Measurements from ENCODE around the gene PCGF2.

Gene PCGF2

GRCh38 chr17:38716368-38717005 is 31.6 kb downstream of the PCGF2 start:
- DNase-seq = no peak

GRCh38 chr17:38715216-38715943 is 32.8 kb downstream of the PCGF2 start:
- DNase-seq = no peak

GRCh38 chr17:38713456-38714075 is 34.6 kb downstream of the PCGF2 start:
- no peak for DNase-seq

- no peak for DNase-seq
Measured at GRCh38 chr17:38712593-38712992, 35.5 kb downstream of the PCGF2 start.

- no peak for DNase-seq
Measured at GRCh38 chr17:38711792-38712571, 36.2 kb downstream of the PCGF2 start.

GRCh38 chr17:38710985-38711384 is 37.2 kb downstream of the PCGF2 start:
- DNase-seq = no peak

- no peak for DNase-seq
Measured at GRCh38 chr17:38710604-38710962, 37.6 kb downstream of the PCGF2 start.

- no peak for DNase-seq
Measured at GRCh38 chr17:38709864-38710603, 38.1 kb downstream of the PCGF2 start.

- no peak for DNase-seq
Measured at GRCh38 chr17:38709104-38709820, 38.9 kb downstream of the PCGF2 start.

GRCh38 chr17:38707678-38708351 is 40.3 kb downstream of the PCGF2 start:
- DNase-seq = no peak

GRCh38 chr17:38706505-38707216 is 41.5 kb downstream of the PCGF2 start:
- no peak for DNase-seq

GRCh38 chr17:38705803-38706504 is 42.2 kb downstream of the PCGF2 start:
- peak in 1 of 4 experiments; percentile 34 for DNase-seq

- DNase-seq = no peak
Measured at GRCh38 chr17:38705523-38705802, 42.7 kb downstream of the PCGF2 start.

GRCh38 chr17:38704606-38705522 is 43.3 kb downstream of the PCGF2 start, which contains the start of gene MLLT6:
Gene MLLT6 (plus strand): TSS chr17:38705273. CDS start chr17:38705633, 360 bp downstream.
- DNase-seq = peak; percentile 50 to 78 (median 59)

- peak; percentile 41 to 65 (median 46) for DNase-seq
Measured at GRCh38 chr17:38703742-38704605, 44.2 kb downstream of the PCGF2 start.

GRCh38 chr17:38702916-38703741 is 45.0 kb downstream of the PCGF2 start:
- DNase-seq = no peak

Data from activated naive CD4-positive, alpha-beta T cell (primary cell).